Loucy (cell line): ENCODE measurements around the gene EPB41L3.

Experiments
- H2AFZ ChIP-seq: fragments of 200-600 bp; sonication (generic); 2 replicates; pipeline ENCODE4 v1.6.0; 2016; ENCODE audit warnings: antibody characterized with exemption, mild to moderate bottlenecking, low read length, moderate library complexity
- H3F3A ChIP-seq: fragments of 200-600 bp; 2 replicates; pipeline ENCODE4 v1.6.0; 2016; ENCODE audit warnings: antibody characterized with exemption, low read depth, mild to moderate bottlenecking
- H3K27me3 ChIP-seq: fragments of 200-600 bp; sonication (generic); 2 replicates; pipeline ENCODE4 v1.6.1; 2014; ENCODE audit warnings: low read length, mild to moderate bottlenecking; ENCODE audit not compliant: insufficient read depth, poor library complexity, severe bottlenecking
- H3K36me3 ChIP-seq: fragments of 200-600 bp; sonication (generic); 2 replicates; pipeline ENCODE4 v1.6.1; 2016; ENCODE audit warnings: low read length; ENCODE audit not compliant: insufficient read depth
- H3K4me1 ChIP-seq: fragments of 200-600 bp; sonication (generic); 2 replicates; pipeline ENCODE4 v1.5.1; 2014; ENCODE audit warnings: low read length, mild to moderate bottlenecking; ENCODE audit not compliant: insufficient read depth, poor library complexity, severe bottlenecking
- H3K4me2 ChIP-seq: fragments of 200-600 bp; sonication (generic); 2 replicates; pipeline ENCODE4 v1.6.0; 2014; ENCODE audit warnings: antibody characterized with exemption, low read length, low read depth, mild to moderate bottlenecking; ENCODE audit not compliant: poor library complexity, severe bottlenecking
- H3K4me3 ChIP-seq: fragments of 200-600 bp; sonication (generic); 2 replicates; pipeline ENCODE4 v1.5.1; 2014; ENCODE audit warnings: low read length, mild to moderate bottlenecking, mixed read lengths; ENCODE audit not compliant: poor library complexity, severe bottlenecking
- H3K79me2 ChIP-seq: fragments of 200-600 bp; sonication (generic); 2 replicates; pipeline ENCODE4 v1.6.1; 2014; ENCODE audit warnings: low read length; ENCODE audit not compliant: insufficient read depth
- H3K9ac ChIP-seq: fragments of 200-600 bp; sonication (generic); 2 replicates; pipeline ENCODE4 v1.6.0; 2014; ENCODE audit warnings: mild to moderate bottlenecking, low read depth, low read length, moderate library complexity; ENCODE audit not compliant: poor library complexity, severe bottlenecking
- H3K9me2 ChIP-seq: fragments of 200-600 bp; sonication (generic); replicated peaks from 2 replicates; pipeline ENCODE4 v1.6.1; 2016; ENCODE audit warnings: low read depth, low read length, mixed read lengths
- H3K9me3 ChIP-seq: fragments of 200-600 bp; sonication (generic); 2 replicates; pipeline ENCODE4 v1.6.1; 2014; ENCODE audit warnings: mild to moderate bottlenecking, antibody characterized with exemption, low read length, low read depth; ENCODE audit not compliant: insufficient read depth
- H4K20me1 ChIP-seq: fragments of 200-600 bp; sonication (generic); 2 replicates; pipeline ENCODE4 v1.6.0; 2014; ENCODE audit warnings: antibody characterized with exemption, low read length, mild to moderate bottlenecking; ENCODE audit not compliant: insufficient read depth, poor library complexity, severe bottlenecking
- EZH2phosphoT487 ChIP-seq: fragments of 200-600 bp; IDR thresholded peaks from 2 replicates; pipeline ENCODE4 v1.6.1; 2018; ENCODE audit warnings: antibody characterized with exemption, mild to moderate bottlenecking, moderate library complexity, borderline replicate concordance
- TF ChIP-seq, protein P1 (sequence below): fragments of 200-600 bp; sonication (generic); conservative IDR thresholded peaks from 2 replicates; pipeline ENCODE4 v1.5.1; 2014; ENCODE audit warnings: mild to moderate bottlenecking, antibody characterized with exemption, low read length

Gene EPB41L3

DNA sequence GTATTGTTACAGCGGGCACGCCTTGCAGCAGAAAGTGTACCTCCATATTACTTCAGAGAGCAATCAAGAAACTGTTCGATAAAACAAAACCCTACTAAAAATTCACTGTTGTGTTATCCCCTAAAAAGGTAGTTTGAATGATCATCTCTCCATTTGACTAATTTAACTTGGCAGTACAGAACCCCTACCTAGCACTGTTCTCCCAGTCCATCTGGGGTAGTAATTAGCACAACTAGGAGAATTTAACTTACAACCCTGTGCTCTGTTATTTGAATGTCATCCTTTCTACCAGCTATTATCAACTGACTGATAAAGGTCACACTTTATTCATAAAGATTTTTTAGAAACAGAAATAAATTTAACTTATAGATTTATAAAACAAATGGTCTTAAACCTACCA lies 121.2 kb downstream of the EPB41L3 start:
- Histone ChIP-seq H3K27me3 (no peaks in the 10 kb centered on the region), H2AFZ (no peak overlapping the region), H3F3A (no peaks in the 10 kb centered on the region), H3K36me3 (no peaks in the 10 kb centered on the region), H4K20me1 (no peaks in the 10 kb centered on the region), H3K4me1 (no peaks in the 10 kb centered on the region), H3K9ac (no peak overlapping the region), H3K9me2 (no peaks in the 10 kb centered on the region), H3K4me2 (no peak overlapping the region), H3K79me2 (no peaks in the 10 kb centered on the region), H3K4me3 (no peak overlapping the region), H3K9me3 (no peaks in the 10 kb centered on the region)
- TF ChIP-seq EZH2phosphoT487, result no peak
- TF ChIP-seq, protein P1, sequence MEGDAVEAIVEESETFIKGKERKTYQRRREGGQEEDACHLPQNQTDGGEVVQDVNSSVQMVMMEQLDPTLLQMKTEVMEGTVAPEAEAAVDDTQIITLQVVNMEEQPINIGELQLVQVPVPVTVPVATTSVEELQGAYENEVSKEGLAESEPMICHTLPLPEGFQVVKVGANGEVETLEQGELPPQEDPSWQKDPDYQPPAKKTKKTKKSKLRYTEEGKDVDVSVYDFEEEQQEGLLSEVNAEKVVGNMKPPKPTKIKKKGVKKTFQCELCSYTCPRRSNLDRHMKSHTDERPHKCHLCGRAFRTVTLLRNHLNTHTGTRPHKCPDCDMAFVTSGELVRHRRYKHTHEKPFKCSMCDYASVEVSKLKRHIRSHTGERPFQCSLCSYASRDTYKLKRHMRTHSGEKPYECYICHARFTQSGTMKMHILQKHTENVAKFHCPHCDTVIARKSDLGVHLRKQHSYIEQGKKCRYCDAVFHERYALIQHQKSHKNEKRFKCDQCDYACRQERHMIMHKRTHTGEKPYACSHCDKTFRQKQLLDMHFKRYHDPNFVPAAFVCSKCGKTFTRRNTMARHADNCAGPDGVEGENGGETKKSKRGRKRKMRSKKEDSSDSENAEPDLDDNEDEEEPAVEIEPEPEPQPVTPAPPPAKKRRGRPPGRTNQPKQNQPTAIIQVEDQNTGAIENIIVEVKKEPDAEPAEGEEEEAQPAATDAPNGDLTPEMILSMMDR, result no peak

DNA sequence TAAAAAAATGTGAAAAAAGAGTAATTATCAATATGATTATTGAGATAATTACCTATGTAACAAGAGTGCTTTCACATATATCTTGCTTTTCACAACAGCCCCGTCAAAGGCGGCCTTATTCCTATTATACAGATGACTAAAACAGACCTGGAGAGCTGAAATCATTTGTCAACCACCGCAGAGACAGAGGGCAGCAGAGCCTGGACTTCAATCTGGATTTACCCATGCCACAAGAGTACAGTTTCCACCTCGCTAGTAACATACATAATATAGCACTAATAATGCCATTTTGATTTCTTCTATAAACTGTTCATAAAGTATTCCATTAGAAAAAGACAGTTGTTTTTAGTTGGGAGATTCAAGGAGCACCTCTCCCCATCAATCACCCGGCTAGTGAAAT lies 121.8 kb downstream of the EPB41L3 start:
- Histone ChIP-seq H3K79me2 (no peaks in the 10 kb centered on the region), H3K9me2 (no peaks in the 10 kb centered on the region)

DNA sequence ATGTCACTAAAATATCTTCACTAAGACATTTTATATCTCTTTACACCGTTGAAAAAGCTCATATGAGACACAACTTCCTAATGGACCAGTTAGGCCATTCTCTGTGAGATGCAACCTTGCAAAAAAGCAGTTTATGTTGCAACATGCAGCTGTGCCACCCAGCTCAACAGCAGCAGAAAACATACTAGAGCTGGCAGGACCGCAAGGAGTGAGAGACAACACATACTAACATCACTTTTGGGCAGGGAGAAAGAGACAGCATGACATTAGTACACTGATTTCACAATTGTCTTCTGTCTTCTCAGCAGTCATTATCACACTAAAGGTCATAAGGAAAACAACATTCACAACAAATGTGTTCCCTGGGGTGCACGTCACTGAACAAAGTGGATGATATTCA lies 122.9 kb downstream of the EPB41L3 start:
- no peak overlapping the region for H3K4me3 ChIP-seq
- no peaks in the 10 kb centered on the region for H3F3A ChIP-seq
- no peaks in the 10 kb centered on the region for H3K9me2 ChIP-seq
- no peak overlapping the region for H3K4me2 ChIP-seq
- no peaks in the 10 kb centered on the region for H3K4me1 ChIP-seq
- H3K9ac ChIP-seq, result no peak overlapping the region
- no peaks in the 10 kb centered on the region for H3K36me3 ChIP-seq
- H2AFZ ChIP-seq, result no peak overlapping the region
- TF ChIP-seq, protein P1, result no peak
- TF ChIP-seq EZH2phosphoT487, result no peak
- H3K9me3 ChIP-seq, result no peaks in the 10 kb centered on the region
- H3K79me2 ChIP-seq, result no peaks in the 10 kb centered on the region
- H4K20me1 ChIP-seq, result no peaks in the 10 kb centered on the region
- no peaks in the 10 kb centered on the region for H3K27me3 ChIP-seq

More for the DNA sequence above, 121.8 kb downstream of the EPB41L3 start:
- no peaks in the 10 kb centered on the region for H3F3A ChIP-seq
- H3K4me3 ChIP-seq, result no peak overlapping the region
- H2AFZ ChIP-seq, result no peak overlapping the region
- no peaks in the 10 kb centered on the region for H3K27me3 ChIP-seq
- H3K4me1 ChIP-seq, result no peaks in the 10 kb centered on the region
- no peak for TF ChIP-seq EZH2phosphoT487
- TF ChIP-seq, protein P1, result no peak
- H3K36me3 ChIP-seq, result no peaks in the 10 kb centered on the region
- H3K4me2 ChIP-seq, result no peak overlapping the region
- no peaks in the 10 kb centered on the region for H3K9me3 ChIP-seq
- H3K9ac ChIP-seq, result no peak overlapping the region
- no peaks in the 10 kb centered on the region for H4K20me1 ChIP-seq
